ENCODE data around the gene SCO2. TPM values are rescaled to one million over a fixed set of nuclear protein-coding genes. Genes with fewer than 3 reads are reported as not detected.

SCO2 gene
- total and polyA plus RNA-seq, 2 of the 13 experiments (the other 11 are each of a cell fraction or from before 2014, with no cell fraction given): 0.32 to 3.7 TPM

- peak; percentile 49; the same call in 1 of the 2 replicates for TF ChIP-seq ERF (CRISPR knock-in tag; IDR thresholded peaks at IDR 0.05)
Observed at GRCh38 chr22:50486561-50487289, 38.7 kb downstream of the SCO2 start, which contains the start of gene MIOX (continued).

- H2AFZ ChIP-seq (ENCODE audit: low read length): no peak overlapping the region
- no peaks in the 10 kb centered on the region for H3K9me3 ChIP-seq (ENCODE audit: low read length)
- H3K27ac ChIP-seq (ENCODE audit: extremely low read length, insufficient read depth, low read length): peak overlapping the region; percentile 30
- H3K79me2 ChIP-seq (ENCODE audit: insufficient read depth, low read length): no peaks in the 10 kb centered on the region
- H3K36me3 ChIP-seq (replicated peaks in 1 of 2; ENCODE audit: control insufficient read depth in 1 of 2, insufficient read depth in 2 of 2, low read length in 2 of 2): no peaks in the 10 kb centered on the region
- no peaks in the 10 kb centered on the region; the same call in 1 of the 2 replicates for H4K20me1 ChIP-seq (ENCODE audit: insufficient read depth, low read length)
- POLR2A ChIA-PET: interaction anchor here (0.6 to 2.2 kb wide), 8 partner anchors 10 to 214 kb away, joined by 3 to 12 read pairs (median 3); partner anchors contain the start of genes LMF2, NCAPH2, SBF1 and SCO2
- DNase-seq (ENCODE audit: low spot score) (peak; percentile 35), ATAC-seq (peak; percentile 55), FAIRE-seq (peak; percentile 8)
- no TSS peak for BruUV-seq (replicated peaks)
- H3K9ac ChIP-seq (ENCODE audit: insufficient read depth, low read depth, low read length): peak overlapping the region; percentile 52
- 5% methylated on average over 28 of the region's 29 CpGs for WGBS (ENCODE audit: low lambda C conversion rate)
- peak overlapping the region in 2 of 3 experiments; percentile 30 to 64; a peak in 4 of 6 replicates for H3K4me3 ChIP-seq (replicated peaks in 1 of 3; ENCODE audit: insufficient read depth in 1 of 3, low read depth in 2 of 3, low read length in 3 of 3)
- H3K4me2 ChIP-seq (ENCODE audit: low read depth, low read length): peak overlapping the region; percentile 87
- H3K4me1 ChIP-seq (ENCODE audit: insufficient read depth, low read length): peaks cover 57% of the 10 kb centered on the region
- intact Hi-C loops (cut with micrococcal nuclease; ENCODE audit: unreplicated experiment): no loop called here
- H3K27me3 ChIP-seq (ENCODE audit: control insufficient read depth in 1 of 2, insufficient read depth in 2 of 2, low read length in 2 of 2): 0 out of 5 replicates have a peak, but pooled peaks cover 0 to under 1% of the 10 kb centered on the region in 2 experiments
- CTCF ChIA-PET (ENCODE audit: low intra/inter-chr PET ratio, low total read pairs): interaction anchor here (0.6 to 1.0 kb wide), 2 partner anchors 13 to 235 kb away, joined by 3 to 5 read pairs; partner anchors contain the start of gene HDAC10
- in situ Hi-C loops (cut with HindIII; ENCODE audit: extremely low pct_ligation_motif_present, low pct_unique_long_range_greater_than_20kb): no loop called here
- TF ChIP-seq EP300 (IDR thresholded peaks at IDR 0.05; ENCODE audit: low read depth in 2 of 2, low read length in 2 of 2) (0 out of 4 replicates have a peak, but pooled peaks of 1 of the 2 experiments have one; percentile 27), EP300 (CRISPR knock-in tag; IDR thresholded peaks at IDR 0.05; ENCODE audit: borderline replicate concordance) (peak; percentile 78; the same call in 1 of the 2 replicates), NFIB (CRISPR knock-in tag; IDR thresholded peaks at IDR 0.05; ENCODE audit: borderline replicate concordance) (no peak), ZNF609 (CRISPR knock-in tag; IDR thresholded peaks at IDR 0.05; ENCODE audit: borderline replicate concordance) (peak; percentile 32; the same call in 1 of the 2 replicates), ZBTB14 (CRISPR knock-in tag; IDR thresholded peaks at IDR 0.05) (no peak), ZNF264 (CRISPR knock-in tag; IDR thresholded peaks at IDR 0.05) (0 out of 2 replicates have a peak, but pooled peaks have one; percentile 13), FOXM1 (CRISPR knock-in tag; IDR thresholded peaks at IDR 0.05) (no peak), ZNF704 (CRISPR knock-in tag; IDR thresholded peaks at IDR 0.05; ENCODE audit: borderline replicate concordance) (no peak), NKX3-1 (CRISPR knock-in tag; IDR thresholded peaks at IDR 0.05) (no peak), NAIF1 (CRISPR knock-in tag; IDR thresholded peaks at IDR 0.05; ENCODE audit: borderline replicate concordance) (no peak)
Observed at GRCh38 chr22:50485221-50486131, 39.9 kb downstream of the SCO2 start.

All from HepG2 (cell line).